LHCN-M2 (cell line): Measurements from ENCODE around the gene PPM1H. TPM values are rescaled to one million over a fixed set of nuclear protein-coding genes. Genes with fewer than 3 reads are reported as not detected.
"Not testable (repeated sequence)": the region's sequence is repeated elsewhere in the genome, so short reads cannot be mapped to it uniquely, and the experiment has no call there.

Source experiments
- DNase-seq: peaks from one replicate; pipeline ENCODE4 v3.0.0-alpha.2; 2012; ENCODE audit warnings: low read depth
- total RNA-seq: library from RNA; depleted of rRNA; stranded (reverse); fragments of >200 nt; gene quantifications from 2 replicates; pipeline ENCODE4 v1.2.3, GENCODE V29; 2014

Gene PPM1H
- total RNA-seq, 1 experiment from 2014 or later: 1.6 TPM

GRCh38 chr12:62770381-62770780 is 164.6 kb downstream of the PPM1H start:
- DNase-seq: no peak

- DNase-seq: no peak
Observed at GRCh38 chr12:62769076-62769619, 165.8 kb downstream of the PPM1H start.

DNA sequence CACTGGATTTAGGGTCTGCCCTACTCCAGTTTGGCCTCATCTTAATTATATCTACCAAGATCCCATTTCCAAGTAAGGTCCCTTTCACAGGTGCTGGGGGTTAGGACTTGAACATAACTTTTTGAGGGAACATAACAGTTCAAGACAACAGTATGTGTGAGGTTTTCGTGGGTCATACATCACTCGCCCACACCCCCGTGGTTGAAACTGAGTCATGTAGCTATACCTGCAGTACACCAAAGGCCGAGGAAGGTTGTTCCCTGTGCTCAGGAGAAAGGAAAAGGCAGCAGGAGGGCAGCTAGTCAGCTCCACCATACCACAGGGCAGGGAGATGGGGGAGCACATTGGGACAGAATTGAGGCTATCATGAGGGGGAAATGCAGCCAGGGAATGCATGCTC is 167.0 kb downstream of the PPM1H start:
- DNase-seq: no peak

- peak; percentile 63 for DNase-seq
Observed at GRCh38 chr12:62767496-62767895, 167.5 kb downstream of the PPM1H start.

DNA sequence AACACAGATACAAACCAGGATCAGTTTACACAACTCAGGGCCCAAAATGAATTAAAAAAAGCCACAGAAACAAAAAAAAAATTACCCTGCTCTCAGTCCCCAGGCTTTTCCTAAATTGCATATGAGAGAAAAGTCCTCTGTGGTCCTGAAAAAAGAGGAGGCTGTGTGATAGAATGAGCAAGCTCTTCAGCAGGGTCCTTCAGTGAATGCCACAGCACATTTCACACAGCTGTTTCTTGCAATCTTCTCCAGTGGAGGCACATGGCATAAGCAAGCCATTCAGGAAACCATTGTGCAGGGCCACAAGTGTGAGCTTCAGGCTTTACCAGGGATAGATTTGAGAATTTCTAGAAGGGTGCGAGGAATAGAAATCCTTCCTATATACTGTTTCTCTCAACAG is 168.5 kb downstream of the PPM1H start:
- DNase-seq: peak; percentile 57

GRCh38 chr12:62763861-62764645 is 170.9 kb downstream of the PPM1H start:
- no peak for DNase-seq

DNA sequence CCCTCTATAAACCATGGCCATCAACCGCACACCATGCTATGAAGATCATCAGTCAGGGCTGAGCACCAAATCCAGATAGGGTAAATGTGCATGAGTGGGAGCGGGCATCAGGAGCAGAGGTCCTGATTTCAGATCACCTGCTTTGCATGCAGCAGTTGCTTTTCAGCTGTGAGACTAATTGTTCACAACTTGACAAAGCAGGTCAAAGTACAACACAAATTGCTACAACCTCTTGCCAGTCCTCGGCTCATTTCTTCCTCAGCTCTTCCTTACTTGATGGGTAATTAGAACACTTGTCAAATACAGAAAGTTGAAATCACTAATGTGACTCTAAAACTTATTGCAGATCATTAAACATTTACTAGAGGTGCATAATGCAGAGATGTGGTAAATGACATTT is 171.6 kb downstream of the PPM1H start:
- DNase-seq: no peak

DNA sequence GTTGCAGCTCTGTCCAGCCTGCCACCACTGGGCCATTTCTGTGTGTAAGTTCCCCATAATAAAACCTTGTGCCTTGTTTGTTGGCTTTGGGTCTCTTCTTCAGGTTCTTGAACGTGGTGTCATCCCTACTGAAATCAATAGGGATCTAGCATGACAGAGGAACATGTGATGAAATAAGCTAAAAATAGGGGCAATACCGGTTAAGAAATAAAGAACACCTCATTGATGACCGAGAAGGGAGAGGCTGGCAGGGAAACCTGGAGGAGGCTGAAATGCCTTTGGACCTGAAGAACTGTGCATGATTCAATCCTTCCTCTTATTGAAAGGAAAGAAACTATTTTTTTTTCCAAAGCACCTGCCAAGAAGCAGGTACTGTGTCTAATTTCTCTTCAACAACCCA is 172.3 kb downstream of the PPM1H start:
- no peak for DNase-seq

DNA sequence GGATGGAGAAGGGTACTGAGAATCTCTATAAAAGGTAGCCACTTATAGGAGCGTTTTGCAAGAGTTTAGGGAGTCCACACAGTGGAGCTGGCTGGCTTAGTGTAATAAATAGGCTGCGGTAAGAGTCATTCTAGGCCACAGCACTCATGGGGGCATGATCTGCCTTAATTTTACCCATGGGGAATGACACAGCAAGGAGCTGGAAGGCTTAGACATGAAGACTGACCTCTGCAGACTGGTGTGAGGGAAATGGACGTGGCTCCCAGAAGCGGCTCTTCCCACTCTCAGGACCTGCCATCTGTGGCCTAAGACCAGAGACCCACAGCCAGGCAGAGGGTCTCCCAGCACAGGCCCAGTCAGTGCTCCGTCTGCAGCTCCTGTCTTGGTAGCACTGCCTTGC is 173.3 kb downstream of the PPM1H start:
- DNase-seq: peak; percentile 95

DNA sequence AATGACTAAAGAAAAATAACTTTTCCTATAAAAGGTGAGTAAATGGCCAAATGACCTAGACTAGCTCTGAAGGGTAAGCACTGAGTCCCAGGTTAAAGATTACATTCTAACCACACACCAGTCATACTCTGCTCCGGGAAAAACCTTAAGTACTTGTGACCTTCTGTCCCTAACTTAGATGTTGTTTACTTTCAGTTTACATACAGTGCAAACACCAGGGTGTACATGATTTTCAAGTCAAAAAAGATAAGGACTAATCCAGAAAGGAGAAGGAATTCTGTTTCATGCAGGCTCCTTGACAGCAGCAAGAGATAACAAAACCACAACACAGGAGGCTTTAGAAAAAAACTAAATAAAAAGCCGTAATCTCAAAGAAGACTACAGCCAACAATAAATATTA is 174.2 kb downstream of the PPM1H start:
- no peak for DNase-seq

DNA sequence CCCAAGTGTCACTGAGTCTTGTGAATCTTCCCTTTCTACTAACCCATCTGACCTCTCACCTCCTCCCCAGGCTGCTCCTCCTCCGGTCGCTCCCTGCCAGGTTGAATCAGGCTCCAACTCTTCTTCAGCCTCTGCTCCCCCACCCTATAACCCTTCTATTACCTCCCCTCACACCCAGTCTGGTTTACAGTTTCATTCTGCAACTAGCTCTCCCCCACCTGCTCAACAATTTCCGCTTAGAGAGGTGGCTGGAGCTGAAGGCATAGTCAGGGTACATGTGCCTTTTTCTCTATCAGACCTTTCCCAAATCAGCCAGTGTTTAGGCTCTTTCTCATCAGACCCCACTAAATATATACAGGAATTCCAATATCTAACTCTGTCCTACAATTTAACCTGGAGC is 174.6 kb downstream of the PPM1H start:
- DNase-seq: not testable (repeated sequence)

DNA sequence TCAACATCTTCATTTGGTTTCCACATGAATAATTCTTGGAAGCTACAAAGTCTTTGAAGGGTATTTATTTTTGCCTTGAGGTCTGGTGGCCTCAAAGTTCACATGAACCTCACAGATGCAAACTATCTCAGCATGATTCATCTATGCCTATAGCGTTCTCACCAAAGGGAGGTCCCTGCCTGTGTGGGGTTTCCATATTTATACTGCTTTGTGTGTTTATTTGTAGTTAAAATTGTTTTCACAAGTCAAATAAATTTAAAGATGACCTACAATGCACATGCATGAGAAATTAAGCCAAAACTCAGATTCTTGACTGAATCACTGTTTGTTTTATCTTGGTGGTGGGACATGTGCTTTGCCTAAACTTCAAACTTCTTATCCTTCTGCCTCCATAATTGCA is 176.7 kb downstream of the PPM1H start:
- DNase-seq: no peak

DNA sequence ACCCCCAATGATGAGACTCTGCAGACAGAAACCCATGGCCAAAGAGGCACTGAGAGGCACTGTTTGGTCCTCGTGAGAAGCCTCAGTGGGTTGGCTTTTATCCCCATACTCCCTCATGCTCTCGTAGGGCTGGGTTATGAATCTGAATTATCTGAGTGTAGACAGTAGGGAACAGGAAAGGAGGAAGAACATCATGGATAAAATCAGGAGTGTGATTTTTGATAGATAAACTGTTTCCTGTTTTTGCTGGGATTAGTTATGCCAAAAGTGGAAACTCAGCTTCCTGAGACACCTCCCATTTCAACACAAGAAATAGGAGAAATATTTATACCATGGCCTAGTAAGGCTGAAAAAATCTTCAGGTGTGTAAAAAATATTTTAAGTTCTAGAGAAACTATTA is 177.9 kb downstream of the PPM1H start:
- DNase-seq: no peak

- DNase-seq: no peak
Observed at GRCh38 chr12:62754706-62755105, 180.2 kb downstream of the PPM1H start.

DNA sequence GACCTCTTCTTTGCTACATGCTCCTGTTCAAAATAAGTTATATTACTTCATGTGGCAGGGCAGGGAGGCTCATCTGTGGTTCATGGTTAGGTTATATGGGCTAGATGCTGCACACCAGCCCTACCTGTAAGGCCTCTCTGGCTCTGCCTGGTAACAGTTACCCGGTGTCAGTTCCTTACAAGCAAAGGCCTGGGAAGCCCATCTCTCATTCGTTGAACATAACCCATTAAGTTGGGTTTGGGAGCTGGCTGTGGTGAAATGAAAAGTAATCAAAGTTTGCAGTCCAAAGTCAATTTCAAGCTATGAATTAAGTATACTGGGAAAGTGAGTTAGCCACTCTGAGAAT is 183.2 kb downstream of the PPM1H start:
- DNase-seq: no peak

GRCh38 chr12:62750941-62751809 is 183.8 kb downstream of the PPM1H start:
- no peak for DNase-seq

DNA sequence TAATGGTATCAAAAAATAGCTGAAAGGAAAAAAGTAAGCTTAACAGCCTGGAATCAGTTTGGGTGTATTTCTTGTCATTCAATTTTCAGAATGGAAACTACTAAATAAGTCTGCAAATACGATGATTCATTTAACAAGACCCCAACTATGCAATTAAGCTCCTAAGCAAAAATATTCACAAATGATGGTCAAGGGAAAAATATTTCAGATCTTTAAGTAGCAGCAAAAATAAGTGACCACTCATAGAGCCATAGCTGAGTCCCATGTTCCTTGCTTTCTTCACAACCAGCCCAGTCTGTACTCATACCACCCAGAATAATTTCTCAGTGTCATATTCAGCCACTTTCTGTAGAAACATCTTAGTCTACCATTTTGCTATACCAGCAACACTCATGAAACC is 185.4 kb downstream of the PPM1H start:
- DNase-seq: no peak

GRCh38 chr12:62748941-62749468 is 185.9 kb downstream of the PPM1H start:
- no peak for DNase-seq

DNA sequence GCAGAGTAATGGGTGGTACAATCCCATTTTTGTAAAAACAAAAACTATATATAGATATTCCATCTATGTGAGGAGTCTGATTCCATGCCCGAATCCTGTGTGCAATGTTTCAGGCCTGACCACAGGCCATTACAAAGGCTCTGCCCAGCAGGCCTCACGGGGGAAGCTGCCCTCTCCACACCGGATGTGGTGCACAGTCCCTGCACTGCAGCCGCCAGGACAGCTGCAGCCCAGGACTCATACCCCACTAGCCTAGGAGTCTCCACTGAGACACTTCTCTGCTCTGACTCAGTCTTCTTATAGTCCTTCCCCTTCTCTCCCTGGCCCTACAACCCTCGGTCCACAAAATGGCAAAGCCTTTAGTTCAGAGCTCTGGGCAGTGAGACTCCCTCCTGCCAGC is 190.4 kb downstream of the PPM1H start:
- peak; percentile 99 for DNase-seq

- DNase-seq: no peak
Observed at GRCh38 chr12:62739266-62740015, 195.5 kb downstream of the PPM1H start.

- DNase-seq: peak; percentile 80
Observed at GRCh38 chr12:62738616-62739015, 196.3 kb downstream of the PPM1H start.

DNA sequence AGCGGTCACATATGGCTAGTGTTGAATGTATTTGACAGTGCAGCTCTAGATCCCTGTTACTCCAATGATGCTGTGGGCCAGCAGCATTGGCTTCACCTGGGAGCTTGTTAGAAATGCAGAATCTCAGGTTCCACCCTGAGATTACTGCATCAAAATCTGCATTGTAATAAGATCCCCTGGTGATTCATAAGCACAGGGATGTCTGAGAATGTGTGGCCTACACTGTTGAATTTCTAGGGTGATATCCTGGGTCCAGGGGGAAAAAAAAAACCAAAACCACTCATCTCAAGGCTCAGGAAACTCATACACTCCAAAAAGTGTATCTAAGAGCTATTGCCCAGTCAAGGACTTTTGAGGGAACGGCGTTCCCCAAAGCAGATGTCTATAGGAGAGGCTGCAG is 196.8 kb downstream of the PPM1H start:
- peak; percentile 80 for DNase-seq
